NB4 (cell line): Measurements from ENCODE around the gene LRRC28.

ENCODE experiments used
- MYC ChIP-seq: IDR thresholded peaks from 2 replicates; pipeline ENCODE4 v1.6.1; 2011; ENCODE audit warnings: low read depth, low read length
- TF ChIP-seq, protein P1 (sequence below): IDR thresholded peaks from one replicate; pipeline ENCODE4 v1.5.1; 2012; ENCODE audit warnings: low read depth, low read length

- TF ChIP-seq, protein P1, sequence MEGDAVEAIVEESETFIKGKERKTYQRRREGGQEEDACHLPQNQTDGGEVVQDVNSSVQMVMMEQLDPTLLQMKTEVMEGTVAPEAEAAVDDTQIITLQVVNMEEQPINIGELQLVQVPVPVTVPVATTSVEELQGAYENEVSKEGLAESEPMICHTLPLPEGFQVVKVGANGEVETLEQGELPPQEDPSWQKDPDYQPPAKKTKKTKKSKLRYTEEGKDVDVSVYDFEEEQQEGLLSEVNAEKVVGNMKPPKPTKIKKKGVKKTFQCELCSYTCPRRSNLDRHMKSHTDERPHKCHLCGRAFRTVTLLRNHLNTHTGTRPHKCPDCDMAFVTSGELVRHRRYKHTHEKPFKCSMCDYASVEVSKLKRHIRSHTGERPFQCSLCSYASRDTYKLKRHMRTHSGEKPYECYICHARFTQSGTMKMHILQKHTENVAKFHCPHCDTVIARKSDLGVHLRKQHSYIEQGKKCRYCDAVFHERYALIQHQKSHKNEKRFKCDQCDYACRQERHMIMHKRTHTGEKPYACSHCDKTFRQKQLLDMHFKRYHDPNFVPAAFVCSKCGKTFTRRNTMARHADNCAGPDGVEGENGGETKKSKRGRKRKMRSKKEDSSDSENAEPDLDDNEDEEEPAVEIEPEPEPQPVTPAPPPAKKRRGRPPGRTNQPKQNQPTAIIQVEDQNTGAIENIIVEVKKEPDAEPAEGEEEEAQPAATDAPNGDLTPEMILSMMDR: no peak
- no peak for TF ChIP-seq MYC
Measured at GRCh38 chr15:99232740-99233139, 18.5 kb upstream of the LRRC28 start.
